K562 (cell line): ENCODE measurements around the gene ZBTB32. TPM values are rescaled to one million over a fixed set of nuclear protein-coding genes. Genes with fewer than 3 reads are reported as not detected.

Experiments
- ATAC-seq: fragments of 200-7000 bp; cut with Tn5 transposase; 3 replicates; pipeline ENCODE4 v1.9.1; 2020; ENCODE audit warnings: moderate library complexity
- BruUV-seq: library from RNA; stranded (reverse); fragments of 400-500 nt; replicated peaks from 2 replicates; lab custom pipeline; 2021; lab: Mats Ljungman, UMichigan
- CTCF ChIA-PET: fragments of 300-600 bp; formaldehyde crosslinking; extraction: SDS; loops from one replicate; lab custom pipeline; 2021; ENCODE audit warnings: low intra/inter-chr PET ratio; lab: Yijun Ruan, JAX
- POLR2A ChIA-PET: fragments of 300-600, 350-650 bp; sonication (Branson Sonifier 250); formaldehyde crosslinking; extraction: SDS; loops from one replicate; lab custom pipeline; 2021; ENCODE audit warnings: antibody characterized with exemption, inconsistent platforms; lab: Yijun Ruan, JAX
- DNase-seq, 4 experiments: peaks; one replicate each; pipeline versions ENCODE4 v3.0.0 to v3.0.0-alpha.2; 2011 to 2018; ENCODE audit warnings: low spot score in 3 of 4, mixed read lengths in 3 of 4; ENCODE audit errors: extremely low read depth in 1 of 4
- FAIRE-seq: peaks from 2 replicates; lab custom pipeline; 2011; peaks lifted over from hg19 to GRCh38; lab: Jason Lieb, UNC
- H2AFZ ChIP-seq: 2 replicates; pipeline ENCODE4 v1.6.0; 2011; ENCODE audit warnings: low read depth, low read length, control low read depth, inconsistent platforms
- H3K27ac ChIP-seq: fragments of 200-600 bp; 3 replicates; pipeline ENCODE4 v1.8.0; 2011; ENCODE audit warnings: low read depth, mild to moderate bottlenecking, control low read depth, inconsistent platforms, low read length, moderate library complexity, mixed read lengths; ENCODE audit errors: extremely low read depth
- H3K27me3 ChIP-seq, 2 experiments: fragments of 300-600 bp in 1 of 2; 2 replicates in 1 of 2; 3 replicates in 1 of 2; pipeline versions ENCODE4 v1.6.0 to v1.8.0; 2011; ENCODE audit warnings: inconsistent platforms in 2 of 2, low read length in 2 of 2, mild to moderate bottlenecking in 1 of 2, mixed read lengths in 1 of 2, moderate library complexity in 1 of 2; ENCODE audit not compliant: control insufficient read depth in 2 of 2, insufficient read depth in 2 of 2
- H3K36me3 ChIP-seq: fragments of 300-600 bp; 3 replicates; pipeline ENCODE4 v1.8.0; 2011; ENCODE audit warnings: mild to moderate bottlenecking, low read length, inconsistent platforms; ENCODE audit not compliant: control insufficient read depth, insufficient read depth
- H3K4me1 ChIP-seq, 2 experiments: fragments of 200-600 bp in 1 of 2; replicated peaks in 1 of 2; 2 replicates in 1 of 2; 3 replicates in 1 of 2; pipeline versions ENCODE4 v1.5.1 to v1.8.0; 2011; ENCODE audit warnings: inconsistent platforms in 2 of 2, low read length in 2 of 2, mild to moderate bottlenecking in 1 of 2, mixed read lengths in 1 of 2, moderate library complexity in 1 of 2; ENCODE audit not compliant: control insufficient read depth in 2 of 2, insufficient read depth in 2 of 2
- H3K4me2 ChIP-seq: 2 replicates; pipeline ENCODE4 v1.6.1; 2011; ENCODE audit warnings: low read length, control low read depth, inconsistent platforms, mixed read lengths; ENCODE audit not compliant: insufficient read depth
- H3K4me3 ChIP-seq: fragments of 200-600 bp; sonication (generic), shearing (Covaris generic); 2 replicates; pipeline ENCODE4 v1.5.1; 2016; ENCODE audit warnings: control low read depth, inconsistent platforms
- H3K79me2 ChIP-seq: fragments of 200-600 bp; 3 replicates; pipeline ENCODE4 v1.8.0; 2011; ENCODE audit warnings: low read length, inconsistent platforms; ENCODE audit not compliant: control insufficient read depth, insufficient read depth
- H3K9ac ChIP-seq, 2 experiments: 2 replicates each; pipeline versions ENCODE4 v1.6.0 to v1.6.1; 2011; ENCODE audit warnings: low read depth in 2 of 2, low read length in 2 of 2, control low read depth in 1 of 2, inconsistent platforms in 1 of 2, mild to moderate bottlenecking in 1 of 2, mixed read lengths in 1 of 2; ENCODE audit not compliant: insufficient read depth in 1 of 2
- H3K9me1 ChIP-seq: one replicate; pipeline ENCODE4 v1.6.0; 2011; ENCODE audit warnings: inconsistent platforms, mild to moderate bottlenecking, low read length, moderate library complexity; ENCODE audit not compliant: control insufficient read depth, insufficient read depth
- H3K9me3 ChIP-seq: replicated peaks from 2 replicates; pipeline ENCODE4 v1.5.1; 2011; ENCODE audit warnings: low read depth, low read length, inconsistent platforms; ENCODE audit not compliant: control insufficient read depth, insufficient read depth
- H4K20me1 ChIP-seq: replicated peaks from 2 replicates; pipeline ENCODE4 v1.6.1; 2011; ENCODE audit warnings: low read length, inconsistent platforms, mixed read lengths; ENCODE audit not compliant: control insufficient read depth, insufficient read depth
- HOXB6 ChIP-seq: fragments of 250-450 bp; sonication (Bioruptor Pico); IDR thresholded peaks from 2 replicates; pipeline ENCODE4 v1.5.1; 2022; ENCODE audit warnings: mild to moderate bottlenecking, borderline replicate concordance
- NFYB ChIP-seq: IDR thresholded peaks from 2 replicates; pipeline ENCODE4 v1.6.1; 2011; ENCODE audit warnings: mild to moderate bottlenecking, moderate library complexity; ENCODE audit not compliant: insufficient read length; ENCODE audit errors: extremely low read depth
- NR2F6 ChIP-seq: fragments of 450-650 bp; formaldehyde crosslinking; IDR thresholded peaks from 2 replicates; pipeline ENCODE4 v1.4.0; 2020; ENCODE audit warnings: mild to moderate bottlenecking
- PCBP2 ChIP-seq: fragments of 200-400 bp; formaldehyde crosslinking; IDR thresholded peaks from 2 replicates; pipeline ENCODE4 v1.6.1; 2018; ENCODE audit warnings: low read length, low read depth, mild to moderate bottlenecking, moderate library complexity; ENCODE audit not compliant: poor library complexity, severe bottlenecking
- PPARD ChIP-seq: fragments of 250-450 bp; sonication (Bioruptor Pico); IDR thresholded peaks from 2 replicates; pipeline ENCODE4 v1.8.0; 2022; ENCODE audit warnings: inconsistent platforms, mild to moderate bottlenecking, moderate library complexity
- WGBS: fragments of 100-300 bp; shearing (Covaris generic); methylation state at CpG from one replicate; pipeline ENCODE4 v1.1.6; 2016; ENCODE audit warnings: low coverage, mixed read lengths; ENCODE audit not compliant: insufficient coverage; ENCODE audit errors: missing lambda C conversion rate; 5-methylcytosine and 5-hydroxymethylcytosine counted together
- in situ Hi-C: fragments of 300-500 bp; cut with MboI; formaldehyde crosslinking; loops from 4 replicates; pipeline ENCODE4 v1.15.0; 2018; ENCODE audit warnings: inconsistent platforms, mixed read lengths
- intact Hi-C: fragments of 100-400 bp; cut with micrococcal nuclease; formaldehyde crosslinking; loops from 2 replicates; pipeline ENCODE4 v1.14.2; 2022
- polyA plus RNA-seq, 8 experiments: library from polyadenylated mRNA; depleted of rRNA in 4 of 8; stranded (reverse) in 5 of 8; unstranded in 3 of 8; fragments of >200 nt; fragmentation: Nextera tagmentation in 2 of 8; fragmentation: Illumina TruSeq in 1 of 8; extraction: Ambion mirVana in 2 of 8; extraction: Trizol in 1 of 8; gene quantifications; 2 replicates each; pipeline versions ENCODE4 v1.2.1 to v1.2.3, GENCODE V29; 2011 to 2014; ENCODE audit warnings: inconsistent platforms in 1 of 8, missing spikeins in 1 of 8
- total RNA-seq, 7 experiments: library from RNA; depleted of rRNA in 6 of 7; stranded (reverse); fragments of >200 nt in 6 of 7; fragmentation: Illumina TruSeq in 2 of 7; extraction: Trizol in 2 of 7; gene quantifications; 2 replicates each; pipeline versions ENCODE4 v1.2.1 to v1.2.3, GENCODE V29; 2011 to 2021; ENCODE audit warnings: low replicate concordance in 1 of 7
- TF ChIP-seq, protein P1 (sequence below): sonication (generic); formaldehyde crosslinking; IDR thresholded peaks from 2 replicates; pipeline ENCODE4 v1.8.0; 2022; ENCODE audit warnings: missing genetic modification reagents, mild to moderate bottlenecking, borderline replicate concordance
- TF ChIP-seq, protein P2 (sequence below): fragments of 200-400 bp; formaldehyde crosslinking; IDR thresholded peaks from 2 replicates; pipeline ENCODE4 v1.6.1; 2017; ENCODE audit warnings: mild to moderate bottlenecking, low read depth, low read length, moderate library complexity
- TF ChIP-seq, protein P3 (sequence below): fragments of 450-650 bp; IDR thresholded peaks from 2 replicates; pipeline ENCODE4 v1.6.1; 2016; ENCODE audit warnings: mild to moderate bottlenecking

Gene ZBTB32
- total and polyA plus RNA-seq, 9 of the 15 experiments (the other 6 are each of a cell fraction or from before 2014, with no cell fraction given) = 0.20 TPM; not detected in 8

DNA sequence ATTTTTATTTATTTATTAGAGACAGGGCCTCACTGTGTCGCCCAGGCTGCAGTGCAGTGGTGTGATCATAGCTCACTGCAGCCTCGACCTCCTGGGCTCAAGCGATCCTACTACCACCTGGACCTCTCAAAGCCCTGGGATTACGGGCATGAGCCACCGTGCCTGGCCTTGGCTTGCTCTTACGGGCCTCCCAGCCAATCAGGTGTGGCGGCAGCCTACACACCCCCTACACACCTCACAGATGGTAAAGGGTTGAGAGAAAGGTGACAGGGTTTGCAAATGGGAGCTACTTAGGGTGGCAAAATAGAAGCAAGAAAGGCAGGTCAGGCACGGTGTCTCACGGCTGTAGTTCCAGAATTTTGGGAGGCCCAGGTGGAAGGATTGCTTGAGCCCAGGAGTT, 1.0 kb upstream of the ZBTB32 start:
- ChIA-PET CTCF (no interaction called here), POLR2A (interaction anchor here (0.6 kb wide), 2 partner anchors 10 to 37 kb away, joined by 3 read pairs; no protein-coding TSS in a partner anchor)
- H4K20me1 ChIP-seq = no peaks in the 10 kb centered on the region
- DNase-seq (no peak), FAIRE-seq (no peak), ATAC-seq (no peak)
- peaks cover 0 to 21% of the 10 kb centered on the region in 2 experiments; a peak in 3 of 5 replicates for H3K4me1 ChIP-seq
- peaks cover 8 to 24% of the 10 kb centered on the region in 2 experiments; a peak in 3 of 5 replicates for H3K27me3 ChIP-seq
- H3K9ac ChIP-seq = no peak overlapping the region
- H3K4me2 ChIP-seq = no peak overlapping the region
- BruUV-seq = no TSS peak
- no peak overlapping the region for H2AFZ ChIP-seq
- H3K79me2 ChIP-seq = no peaks in the 10 kb centered on the region
- no peak overlapping the region for H3K4me3 ChIP-seq
- in situ Hi-C loops (loop anchor here (5.0 kb wide), 1 partner anchor 229 kb away; no protein-coding TSS in a partner anchor), intact Hi-C loops (no loop called here)
- no peaks in the 10 kb centered on the region for H3K9me3 ChIP-seq
- H3K36me3 ChIP-seq = no peaks in the 10 kb centered on the region
- H3K9me1 ChIP-seq = no peaks in the 10 kb centered on the region
- 21% methylated on average over 9 of the region's 9 CpGs for WGBS
- H3K27ac ChIP-seq = no peak overlapping the region
- TF ChIP-seq, protein P1, sequence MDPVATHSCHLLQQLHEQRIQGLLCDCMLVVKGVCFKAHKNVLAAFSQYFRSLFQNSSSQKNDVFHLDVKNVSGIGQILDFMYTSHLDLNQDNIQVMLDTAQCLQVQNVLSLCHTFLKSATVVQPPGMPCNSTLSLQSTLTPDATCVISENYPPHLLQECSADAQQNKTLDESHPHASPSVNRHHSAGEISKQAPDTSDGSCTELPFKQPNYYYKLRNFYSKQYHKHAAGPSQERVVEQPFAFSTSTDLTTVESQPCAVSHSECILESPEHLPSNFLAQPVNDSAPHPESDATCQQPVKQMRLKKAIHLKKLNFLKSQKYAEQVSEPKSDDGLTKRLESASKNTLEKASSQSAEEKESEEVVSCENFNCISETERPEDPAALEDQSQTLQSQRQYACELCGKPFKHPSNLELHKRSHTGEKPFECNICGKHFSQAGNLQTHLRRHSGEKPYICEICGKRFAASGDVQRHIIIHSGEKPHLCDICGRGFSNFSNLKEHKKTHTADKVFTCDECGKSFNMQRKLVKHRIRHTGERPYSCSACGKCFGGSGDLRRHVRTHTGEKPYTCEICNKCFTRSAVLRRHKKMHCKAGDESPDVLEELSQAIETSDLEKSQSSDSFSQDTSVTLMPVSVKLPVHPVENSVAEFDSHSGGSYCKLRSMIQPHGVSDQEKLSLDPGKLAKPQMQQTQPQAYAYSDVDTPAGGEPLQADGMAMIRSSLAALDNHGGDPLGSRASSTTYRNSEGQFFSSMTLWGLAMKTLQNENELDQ (CRISPR knock-in tag) = no peak
- peak; percentile 22 for TF ChIP-seq NFYB
- TF ChIP-seq, all 486 proteins: peak for 1

DNA sequence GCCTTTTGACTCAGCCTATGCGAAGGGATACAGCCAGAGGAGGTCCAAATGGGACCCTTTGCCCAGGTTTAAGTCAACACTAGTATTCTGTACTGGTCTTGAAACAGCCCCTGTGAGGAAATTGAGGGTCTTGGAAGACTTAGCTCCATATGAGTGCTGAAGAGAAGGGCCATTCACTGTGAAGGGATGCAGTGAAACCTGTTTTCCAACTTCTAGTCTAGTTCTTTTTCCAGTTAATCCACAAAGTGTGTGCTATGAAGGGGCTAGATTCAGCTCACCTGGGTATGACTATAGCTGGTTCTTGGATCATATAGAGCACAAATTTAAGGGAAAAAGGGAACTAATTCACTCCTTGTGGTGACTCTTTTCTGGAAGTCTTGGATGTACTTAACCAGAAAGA, 4.0 kb downstream of the ZBTB32 start:
- peaks cover 25 to 66% of the 10 kb centered on the region in 2 experiments for H3K27me3 ChIP-seq
- ChIA-PET POLR2A (no interaction called here), CTCF (no interaction called here)
- no peak overlapping the region for H3K4me2 ChIP-seq
- no peak for FAIRE-seq
- H3K9me3 ChIP-seq = no peaks in the 10 kb centered on the region
- H3K4me1 ChIP-seq = peaks cover 0 to 5% of the 10 kb centered on the region in 2 experiments; a peak in 3 of 5 replicates
- DNase-seq = no peak
- H3K79me2 ChIP-seq = no peaks in the 10 kb centered on the region
- H3K4me3 ChIP-seq = no peak overlapping the region
- H4K20me1 ChIP-seq = no peaks in the 10 kb centered on the region
- in situ Hi-C loops = no loop called here
- no peaks in the 10 kb centered on the region for H3K36me3 ChIP-seq
- no peak overlapping the region for H2AFZ ChIP-seq
- intact Hi-C loops = no loop called here
- H3K27ac ChIP-seq = no peak overlapping the region
- H3K9ac ChIP-seq = no peak overlapping the region
- no peaks in the 10 kb centered on the region for H3K9me1 ChIP-seq
- ATAC-seq = no peak
- BruUV-seq = no TSS peak
- 0% methylated on average over 1 of the region's 1 CpG for WGBS
- TF ChIP-seq, protein P2, sequence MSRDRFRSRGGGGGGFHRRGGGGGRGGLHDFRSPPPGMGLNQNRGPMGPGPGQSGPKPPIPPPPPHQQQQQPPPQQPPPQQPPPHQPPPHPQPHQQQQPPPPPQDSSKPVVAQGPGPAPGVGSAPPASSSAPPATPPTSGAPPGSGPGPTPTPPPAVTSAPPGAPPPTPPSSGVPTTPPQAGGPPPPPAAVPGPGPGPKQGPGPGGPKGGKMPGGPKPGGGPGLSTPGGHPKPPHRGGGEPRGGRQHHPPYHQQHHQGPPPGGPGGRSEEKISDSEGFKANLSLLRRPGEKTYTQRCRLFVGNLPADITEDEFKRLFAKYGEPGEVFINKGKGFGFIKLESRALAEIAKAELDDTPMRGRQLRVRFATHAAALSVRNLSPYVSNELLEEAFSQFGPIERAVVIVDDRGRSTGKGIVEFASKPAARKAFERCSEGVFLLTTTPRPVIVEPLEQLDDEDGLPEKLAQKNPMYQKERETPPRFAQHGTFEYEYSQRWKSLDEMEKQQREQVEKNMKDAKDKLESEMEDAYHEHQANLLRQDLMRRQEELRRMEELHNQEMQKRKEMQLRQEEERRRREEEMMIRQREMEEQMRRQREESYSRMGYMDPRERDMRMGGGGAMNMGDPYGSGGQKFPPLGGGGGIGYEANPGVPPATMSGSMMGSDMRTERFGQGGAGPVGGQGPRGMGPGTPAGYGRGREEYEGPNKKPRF = no peak
- TF ChIP-seq, protein P3, sequence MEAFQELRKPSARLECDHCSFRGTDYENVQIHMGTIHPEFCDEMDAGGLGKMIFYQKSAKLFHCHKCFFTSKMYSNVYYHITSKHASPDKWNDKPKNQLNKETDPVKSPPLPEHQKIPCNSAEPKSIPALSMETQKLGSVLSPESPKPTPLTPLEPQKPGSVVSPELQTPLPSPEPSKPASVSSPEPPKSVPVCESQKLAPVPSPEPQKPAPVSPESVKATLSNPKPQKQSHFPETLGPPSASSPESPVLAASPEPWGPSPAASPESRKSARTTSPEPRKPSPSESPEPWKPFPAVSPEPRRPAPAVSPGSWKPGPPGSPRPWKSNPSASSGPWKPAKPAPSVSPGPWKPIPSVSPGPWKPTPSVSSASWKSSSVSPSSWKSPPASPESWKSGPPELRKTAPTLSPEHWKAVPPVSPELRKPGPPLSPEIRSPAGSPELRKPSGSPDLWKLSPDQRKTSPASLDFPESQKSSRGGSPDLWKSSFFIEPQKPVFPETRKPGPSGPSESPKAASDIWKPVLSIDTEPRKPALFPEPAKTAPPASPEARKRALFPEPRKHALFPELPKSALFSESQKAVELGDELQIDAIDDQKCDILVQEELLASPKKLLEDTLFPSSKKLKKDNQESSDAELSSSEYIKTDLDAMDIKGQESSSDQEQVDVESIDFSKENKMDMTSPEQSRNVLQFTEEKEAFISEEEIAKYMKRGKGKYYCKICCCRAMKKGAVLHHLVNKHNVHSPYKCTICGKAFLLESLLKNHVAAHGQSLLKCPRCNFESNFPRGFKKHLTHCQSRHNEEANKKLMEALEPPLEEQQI = no peak
- TF ChIP-seq HOXB6 (CRISPR knock-in tag) = no peak
- TF ChIP-seq NR2F6 = no peak
- no peak for TF ChIP-seq PPARD
- TF ChIP-seq PCBP2 = no peak
